ENCODE results near the gene ERN1.

ERN1 gene

DNA sequence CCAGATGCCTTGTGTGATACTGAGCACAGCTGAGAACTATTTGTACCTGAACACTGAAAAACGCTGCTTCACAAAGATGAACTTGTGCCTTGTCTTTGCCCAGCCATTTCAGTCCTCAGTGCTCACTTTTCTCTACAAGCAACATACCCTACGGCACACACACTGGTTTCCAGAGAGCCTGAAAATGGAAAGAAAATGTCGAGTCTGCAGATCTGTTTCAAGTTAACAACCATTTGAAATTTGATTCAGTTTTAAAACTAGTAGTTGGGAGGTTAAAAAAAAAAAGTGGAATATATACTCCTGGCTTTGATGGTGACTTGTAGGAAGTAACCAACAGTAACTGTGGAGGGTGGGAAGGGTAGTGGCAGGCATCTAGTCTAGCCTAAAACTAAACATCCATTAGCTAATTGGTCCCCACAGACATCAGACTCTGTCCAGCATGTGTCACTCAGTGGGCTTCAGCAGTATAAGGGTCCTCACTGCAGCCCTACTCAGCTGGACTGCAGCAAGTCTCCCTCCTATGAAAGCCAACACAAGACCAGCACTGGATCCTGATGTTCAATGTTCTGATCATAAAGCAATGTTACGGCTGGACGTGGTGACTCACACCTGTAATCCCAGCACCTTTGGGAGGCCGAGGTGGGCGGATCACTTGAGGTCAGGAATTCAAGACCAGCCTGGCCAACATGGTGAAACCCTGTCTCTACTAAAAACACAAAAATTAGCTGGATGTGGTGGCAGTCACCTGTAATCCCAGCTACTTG, 27.1 kb downstream of the ERN1 start:
- no peak overlapping the region for H2AFZ ChIP-seq (ENCODE audit: low read length)
- TF ChIP-seq CTCF (IDR thresholded peaks at IDR 0.05; ENCODE audit: low read length): no peak
- peaks cover 84% of the 10 kb centered on the region for H3F3A ChIP-seq (ENCODE audit: insufficient read depth, low read length)
- peaks cover 92% of the 10 kb centered on the region for H3K4me1 ChIP-seq (ENCODE audit: low read length)
- H3K4me3 ChIP-seq (ENCODE audit: low read length): peak overlapping the region; percentile 20
- H3K36me3 ChIP-seq (replicated peaks; ENCODE audit: insufficient read depth, low read length): peaks cover 6% of the 10 kb centered on the region; the same call in 1 of the 2 replicates
- H3K79me2 ChIP-seq (ENCODE audit: low read length): peaks cover 95% of the 10 kb centered on the region
- H3K9me2 ChIP-seq (replicated peaks; ENCODE audit: insufficient read depth, low read length): no peaks in the 10 kb centered on the region
- H4K20me1 ChIP-seq (ENCODE audit: insufficient read depth, low read length): no peaks in the 10 kb centered on the region
- peak overlapping the region; percentile 90 for H3K27ac ChIP-seq (ENCODE audit: low read length)
- H3K4me2 ChIP-seq (ENCODE audit: low read depth, low read length): peak overlapping the region; percentile 38
- DNase-seq: no peak
- H3K9ac ChIP-seq (ENCODE audit: low read length): peak overlapping the region; percentile 34
- no peaks in the 10 kb centered on the region for H3K9me3 ChIP-seq (replicated peaks; ENCODE audit: insufficient read depth, low read length)
- no peaks in the 10 kb centered on the region for H3K27me3 ChIP-seq (replicated peaks; ENCODE audit: insufficient read depth, low read length)

DNA sequence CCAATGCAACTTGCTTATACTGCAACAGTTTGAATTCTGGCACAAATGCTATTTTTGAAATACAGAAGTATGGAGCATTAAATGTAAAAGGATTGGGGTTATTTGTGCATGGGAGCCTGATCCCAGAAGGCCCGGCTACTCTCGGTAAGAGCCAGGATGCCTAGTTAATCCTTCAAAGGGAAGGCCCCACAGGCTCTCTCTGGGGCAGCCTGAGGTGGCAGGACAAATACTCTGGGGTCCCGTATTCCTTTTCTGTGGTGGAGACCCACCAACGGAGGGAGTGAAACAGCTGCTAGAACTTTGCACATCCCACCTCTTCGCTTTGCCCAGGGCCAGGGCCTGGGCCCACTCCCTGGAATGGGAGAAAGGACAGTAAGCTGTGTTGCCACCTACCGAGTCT, 30.4 kb downstream of the ERN1 start:
- Histone ChIP-seq H3F3A (ENCODE audit: insufficient read depth, low read length) (peaks cover 87% of the 10 kb centered on the region), H3K27ac (ENCODE audit: low read length) (peak overlapping the region; percentile 98; the same call in 1 of the 2 replicates)

DNA sequence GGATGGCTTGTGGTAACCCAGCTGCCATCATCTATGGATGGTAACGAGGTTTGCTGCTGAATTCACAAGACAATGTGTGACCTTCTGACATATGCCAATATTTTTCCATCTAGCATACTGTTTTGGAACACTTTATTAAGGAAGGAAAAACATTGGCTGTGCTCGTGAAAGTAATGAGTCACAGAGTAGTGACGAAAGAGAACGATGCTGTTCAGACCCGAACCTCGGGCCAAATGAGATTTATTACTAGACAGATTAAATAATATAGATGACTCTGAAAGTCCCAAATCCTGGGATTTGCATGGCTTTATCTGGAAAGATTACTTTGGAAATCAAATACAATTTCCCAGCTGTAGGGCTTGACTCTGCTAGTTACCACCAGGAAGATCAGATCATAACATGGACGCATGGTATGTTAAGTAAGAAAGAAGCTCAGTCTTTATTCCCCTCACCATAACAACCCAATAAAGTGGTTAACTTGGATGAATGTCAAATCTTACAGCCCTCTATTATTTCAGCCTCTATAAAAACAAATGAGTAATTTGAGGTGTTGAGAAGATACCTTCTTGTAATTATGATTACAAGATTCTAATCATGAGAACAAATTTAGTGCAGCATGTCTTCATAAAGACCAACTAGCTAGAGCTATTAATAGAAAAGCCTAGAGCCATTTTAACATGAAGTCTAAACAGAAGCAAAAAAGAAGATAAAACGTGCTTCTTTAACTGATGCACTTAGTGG, 32.6 kb downstream of the ERN1 start:
- H3K9me3 ChIP-seq (replicated peaks; ENCODE audit: insufficient read depth, low read length): no peaks in the 10 kb centered on the region
- no peaks in the 10 kb centered on the region for H3K9me2 ChIP-seq (replicated peaks; ENCODE audit: insufficient read depth, low read length)
- H3K27me3 ChIP-seq (replicated peaks; ENCODE audit: insufficient read depth, low read length): no peaks in the 10 kb centered on the region
- peaks cover 87% of the 10 kb centered on the region for H3F3A ChIP-seq (ENCODE audit: insufficient read depth, low read length)
- peaks cover 100% of the 10 kb centered on the region for H3K79me2 ChIP-seq (ENCODE audit: low read length)
- TF ChIP-seq EZH2phosphoT487 (IDR thresholded peaks at IDR 0.05; ENCODE audit: low read length) (no peak), CTCF (IDR thresholded peaks at IDR 0.05; ENCODE audit: low read length) (no peak), EZH2 (optimal IDR thresholded peaks at IDR 0.05; ENCODE audit: low read depth, low read length) (no peak)
- DNase-seq: no peak
- H3K36me3 ChIP-seq (replicated peaks; ENCODE audit: insufficient read depth, low read length): peaks cover 15% of the 10 kb centered on the region
- no peaks in the 10 kb centered on the region for H4K20me1 ChIP-seq (ENCODE audit: insufficient read depth, low read length)
- no peak overlapping the region for H2AFZ ChIP-seq (ENCODE audit: low read length)
- peak overlapping the region; percentile 8; the same call in 1 of the 2 replicates for H3K4me2 ChIP-seq (ENCODE audit: low read depth, low read length)
- no peak overlapping the region for H3K4me3 ChIP-seq (ENCODE audit: low read length)
- H3K4me1 ChIP-seq (ENCODE audit: low read length): peaks cover 95% of the 10 kb centered on the region
- H3K9ac ChIP-seq (ENCODE audit: low read length): no peak overlapping the region
- peak overlapping the region; percentile 98; the same call in 1 of the 2 replicates for H3K27ac ChIP-seq (ENCODE audit: low read length)

More for the DNA sequence above, 30.4 kb downstream of the ERN1 start:
- TF ChIP-seq EZH2 (optimal IDR thresholded peaks at IDR 0.05; ENCODE audit: low read depth, low read length) (no peak), CTCF (IDR thresholded peaks at IDR 0.05; ENCODE audit: low read length) (no peak), EZH2phosphoT487 (IDR thresholded peaks at IDR 0.05; ENCODE audit: low read length) (no peak)
- no peaks in the 10 kb centered on the region for H4K20me1 ChIP-seq (ENCODE audit: insufficient read depth, low read length)
- H3K4me2 ChIP-seq (ENCODE audit: low read depth, low read length): peak overlapping the region; percentile 24; the same call in 1 of the 2 replicates
- H3K9me2 ChIP-seq (replicated peaks; ENCODE audit: insufficient read depth, low read length): no peaks in the 10 kb centered on the region
- no peak overlapping the region for H3K4me3 ChIP-seq (ENCODE audit: low read length)
- peak overlapping the region; percentile 12; the same call in 1 of the 2 replicates for H3K9ac ChIP-seq (ENCODE audit: low read length)
- peaks cover 95% of the 10 kb centered on the region for H3K79me2 ChIP-seq (ENCODE audit: low read length)
- H3K9me3 ChIP-seq (replicated peaks; ENCODE audit: insufficient read depth, low read length): no peaks in the 10 kb centered on the region
- peaks cover 93% of the 10 kb centered on the region for H3K4me1 ChIP-seq (ENCODE audit: low read length)
- H3K36me3 ChIP-seq (replicated peaks; ENCODE audit: insufficient read depth, low read length): peaks cover 10% of the 10 kb centered on the region
- DNase-seq: no peak
- no peaks in the 10 kb centered on the region for H3K27me3 ChIP-seq (replicated peaks; ENCODE audit: insufficient read depth, low read length)
- no peak overlapping the region for H2AFZ ChIP-seq (ENCODE audit: low read length)
